GM12878 (cell line): ENCODE measurements around the gene C1QTNF3. TPM values are rescaled to one million over a fixed set of nuclear protein-coding genes. Genes with fewer than 3 reads are reported as not detected.

ENCODE experiments used
- ATAC-seq: fragments of 200-7000 bp; cut with Tn5 transposase; 3 replicates; pipeline ENCODE4 v1.9.1; 2020; ENCODE audit warnings: mild to moderate bottlenecking, moderate library complexity
- BruUV-seq: library from RNA; stranded (reverse); fragments of 400-500 nt; replicated peaks from 2 replicates; lab custom pipeline; 2021; lab: Mats Ljungman, UMichigan
- CTCF ChIA-PET: fragments of 300-600 bp; sonication (Branson Sonifier 250); formaldehyde crosslinking; extraction: SDS; loops from one replicate; lab custom pipeline; 2021; ENCODE audit warnings: inconsistent platforms; lab: Yijun Ruan, JAX
- POLR2A ChIA-PET: fragments of 350-600 bp; formaldehyde crosslinking; extraction: SDS; loops from one replicate; lab custom pipeline; 2021; ENCODE audit warnings: inconsistent platforms; lab: Charles Lee
- RAD21 ChIA-PET: fragments of 300-600 bp; sonication (Branson Sonifier 250); formaldehyde crosslinking; loops from one replicate; lab custom pipeline; 2023; ENCODE audit warnings: antibody characterized with exemption; ENCODE audit not compliant: unreplicated experiment; lab: Charles Lee
- SMC1A ChIA-PET: fragments of 300-600 bp; sonication (Branson Sonifier 250); formaldehyde crosslinking; loops from one replicate; lab custom pipeline; 2023; ENCODE audit not compliant: unreplicated experiment, uncharacterized antibody; lab: Charles Lee
- DNase-seq: peaks from one replicate; pipeline ENCODE4 v3.0.0-alpha.2; 2011; ENCODE audit warnings: low read depth, low spot score
- FAIRE-seq: peaks from 3 replicates; lab custom pipeline; 2011; peaks lifted over from hg19 to GRCh38; lab: Jason Lieb, UNC
- H2AFZ ChIP-seq: 2 replicates; pipeline ENCODE4 v1.6.0; 2011; ENCODE audit warnings: low read depth, low read length, control low read depth; ENCODE audit not compliant: control insufficient read depth
- H3K27ac ChIP-seq: 2 replicates; pipeline ENCODE4 v1.5.1; 2011; ENCODE audit warnings: control low read depth; ENCODE audit not compliant: control insufficient read depth, insufficient read depth
- H3K27me3 ChIP-seq, 2 experiments: replicated peaks in 1 of 2; 2 replicates each; pipeline versions ENCODE4 v1.6.0 to v1.6.1; 2011; ENCODE audit warnings: low read length in 1 of 2; ENCODE audit not compliant: control insufficient read depth in 2 of 2, insufficient read depth in 2 of 2
- H3K36me3 ChIP-seq, 2 experiments: 2 replicates each; pipeline ENCODE4 v1.5.1; 2011; ENCODE audit warnings: low read length in 1 of 2; ENCODE audit not compliant: control insufficient read depth in 2 of 2, insufficient read depth in 2 of 2
- H3K4me1 ChIP-seq: 2 replicates; pipeline ENCODE4 v1.6.1; 2011; ENCODE audit warnings: mild to moderate bottlenecking, low read length, moderate library complexity, mixed read lengths; ENCODE audit not compliant: control insufficient read depth, insufficient read depth
- H3K4me2 ChIP-seq: 2 replicates; pipeline ENCODE4 v1.6.0; 2011; ENCODE audit warnings: control low read depth; ENCODE audit not compliant: control insufficient read depth, insufficient read depth
- H3K4me3 ChIP-seq: fragments of 200-600 bp; sonication (generic); 2 replicates; pipeline ENCODE4 v1.5.1; 2016
- H3K79me2 ChIP-seq: 2 replicates; pipeline ENCODE4 v1.6.0; 2011; ENCODE audit warnings: low read length; ENCODE audit not compliant: control insufficient read depth, insufficient read depth
- H3K9ac ChIP-seq: 2 replicates; pipeline ENCODE4 v1.8.0; 2011; ENCODE audit warnings: low read length, control low read depth, mixed read lengths; ENCODE audit not compliant: control insufficient read depth, insufficient read depth
- H3K9me3 ChIP-seq: replicated peaks from 3 replicates; pipeline ENCODE4 v1.5.1; 2011; ENCODE audit warnings: mild to moderate bottlenecking, low read length; ENCODE audit not compliant: control insufficient read depth, insufficient read depth
- H4K20me1 ChIP-seq: 2 replicates; pipeline ENCODE4 v1.6.0; 2011; ENCODE audit not compliant: control insufficient read depth, insufficient read depth
- BCL11A ChIP-seq: IDR thresholded peaks from 2 replicates; pipeline ENCODE4 v1.6.1; 2011; ENCODE audit warnings: low read depth, low read length
- CHD1 ChIP-seq: IDR thresholded peaks from 2 replicates; pipeline ENCODE4 v1.6.1; 2012; ENCODE audit warnings: low read depth, low read length, improper control_type of control experiment
- E4F1 ChIP-seq: fragments of 450-650 bp; IDR thresholded peaks from 2 replicates; pipeline ENCODE4 v1.6.1; 2018; ENCODE audit warnings: borderline replicate concordance, mild to moderate bottlenecking; ENCODE audit not compliant: partially characterized antibody
- EED ChIP-seq: sonication (generic); IDR thresholded peaks from 2 replicates; pipeline ENCODE4 v1.6.1; 2016; ENCODE audit warnings: antibody characterized with exemption, low read depth
- ESRRA ChIP-seq: IDR thresholded peaks from 2 replicates; pipeline ENCODE4 v1.6.1; 2012; ENCODE audit warnings: mild to moderate bottlenecking, low read length, improper control_type of control experiment
- GATAD2B ChIP-seq: fragments of 450-650 bp; conservative IDR thresholded peaks from 2 replicates; pipeline ENCODE4 v1.6.1; 2017; ENCODE audit warnings: low read depth, mild to moderate bottlenecking, moderate library complexity
- JUND ChIP-seq: IDR thresholded peaks from 2 replicates; pipeline ENCODE4 v1.6.1; 2012; ENCODE audit warnings: low read depth, mild to moderate bottlenecking, low read length, improper control_type of control experiment, moderate library complexity
- NR2C2 ChIP-seq: IDR thresholded peaks from 2 replicates; pipeline ENCODE4 v1.6.1; 2011; ENCODE audit warnings: borderline replicate concordance, low read depth; ENCODE audit not compliant: control insufficient read depth, insufficient read length
- PAX5 ChIP-seq: IDR thresholded peaks from 2 replicates; pipeline ENCODE4 v1.6.1; 2011; ENCODE audit warnings: low read depth, low read length, borderline replicate concordance
- POU2F2 ChIP-seq: IDR thresholded peaks from 3 replicates; pipeline ENCODE4 v1.6.1; 2011; ENCODE audit warnings: low read depth, mild to moderate bottlenecking, low read length, borderline replicate concordance
- SMAD1 ChIP-seq: fragments of 450-650 bp; IDR thresholded peaks from 2 replicates; pipeline ENCODE4 v1.6.1; 2018; ENCODE audit warnings: mild to moderate bottlenecking, low read depth; ENCODE audit not compliant: partially characterized antibody
- SREBF1 ChIP-seq: IDR thresholded peaks from 2 replicates; pipeline ENCODE4 v1.6.1; 2012; ENCODE audit warnings: mild to moderate bottlenecking, low read length
- SRF ChIP-seq, 2 experiments: IDR thresholded peaks; 2 replicates each; pipeline ENCODE4 v1.6.1; 2011; ENCODE audit warnings: low read depth in 2 of 2, low read length in 2 of 2, mild to moderate bottlenecking in 1 of 2, moderate library complexity in 1 of 2
- STAT3 ChIP-seq: IDR thresholded peaks from 2 replicates; pipeline ENCODE4 v1.6.1; 2011; ENCODE audit warnings: low read depth, low read length, improper control_type of control experiment
- ZNF384 ChIP-seq: IDR thresholded peaks from 2 replicates; pipeline ENCODE4 v1.6.1; 2012; ENCODE audit warnings: low read depth, mild to moderate bottlenecking, low read length, improper control_type of control experiment, borderline replicate concordance
- WGBS: methylation state at CpG from one replicate; pipeline ENCODE4 v1.1.6; 2016; ENCODE audit warnings: low lambda C conversion rate; ENCODE audit not compliant: insufficient replicate concordance, insufficient coverage; ENCODE audit errors: missing lambda C conversion rate; 5-methylcytosine and 5-hydroxymethylcytosine counted together
- in situ Hi-C: fragments of 300-500 bp; cut with MboI; formaldehyde crosslinking; loops from 9 replicates; pipeline ENCODE4 v1.14.3; 2018; ENCODE audit warnings: mixed read lengths
- intact Hi-C: fragments of 100-400 bp; cut with micrococcal nuclease; formaldehyde crosslinking; loops from one replicate; pipeline ENCODE4 v1.14.2; 2022; ENCODE audit not compliant: unreplicated experiment
- polyA plus RNA-seq, 11 experiments: library from polyadenylated mRNA; depleted of rRNA in 4 of 11; unstranded in 6 of 11; stranded (reverse) in 5 of 11; fragments of >200 nt; fragmentation: Nextera tagmentation in 4 of 11; fragmentation: Illumina TruSeq in 1 of 11; extraction: Ambion mirVana in 4 of 11; extraction: Trizol in 1 of 11; gene quantifications; 1 replicate in 1 of 11; 2 replicates in 10 of 11; pipeline versions ENCODE4 v1.2.1 to v1.2.3, GENCODE V29; 2011 to 2016; ENCODE audit warnings: inconsistent platforms in 2 of 11, missing spikeins in 2 of 11, low read depth in 1 of 11
- total RNA-seq, 4 experiments: library from RNA; depleted of rRNA in 3 of 4; stranded (reverse); fragments of >200 nt in 3 of 4; fragmentation: Illumina TruSeq in 1 of 4; extraction: Trizol in 1 of 4; gene quantifications; 2 replicates each; pipeline versions ENCODE4 v1.2.1 to v1.2.3, GENCODE V29; 2013 to 2021

The C1QTNF3 gene
- total and polyA plus RNA-seq, 10 of the 15 experiments (the other 5 are each of a cell fraction or from before 2014, with no cell fraction given) = 0.39 to 6.3 (median 1.3) TPM

DNA sequence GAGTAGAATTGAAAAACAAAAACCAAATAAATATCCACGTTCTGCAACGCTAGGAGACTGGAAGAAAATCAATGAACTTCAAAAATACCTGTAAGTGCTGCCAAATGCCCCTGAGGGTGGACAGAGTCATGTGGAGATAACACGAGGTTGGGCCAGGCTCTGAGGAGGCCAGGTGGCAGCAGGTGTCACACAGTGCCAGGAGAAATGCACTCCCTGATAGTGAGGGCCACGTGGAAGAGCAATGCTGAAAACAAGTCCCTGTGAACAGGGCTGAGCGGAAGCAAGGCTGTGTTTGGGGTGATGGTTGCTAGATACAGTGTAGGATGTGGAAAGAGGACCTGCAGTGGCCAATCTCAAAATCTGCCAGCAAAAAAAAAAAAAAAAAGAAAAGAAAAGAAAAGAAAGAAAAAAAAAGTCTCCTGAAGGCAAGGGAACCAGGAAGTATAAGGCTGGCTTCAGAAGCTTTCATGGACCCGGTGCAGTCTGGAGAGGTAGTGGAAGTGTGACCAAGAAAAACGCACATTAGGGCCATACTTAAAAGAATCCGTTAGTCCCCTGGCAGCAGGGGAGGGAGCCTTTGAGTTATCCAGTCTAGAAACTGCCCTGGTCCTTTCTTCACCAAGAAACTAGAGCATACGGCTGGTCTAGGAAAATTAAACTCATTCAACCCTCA is 16.8 kb downstream of the C1QTNF3 start:
- no peaks in the 10 kb centered on the region for H4K20me1 ChIP-seq

More for the DNA sequence above, 16.8 kb downstream of the C1QTNF3 start:
- FAIRE-seq (no peak), DNase-seq (no peak)
- RAD21 ChIA-PET = no interaction called here
- no peak for TF ChIP-seq ZNF384
- TF ChIP-seq SRF (IDR thresholded peaks at IDR 0.05; ENCODE audit: low read depth in 2 of 2, low read length in 2 of 2) = no peak
- TF ChIP-seq BCL11A = no peak
- TF ChIP-seq STAT3 = no peak
- TF ChIP-seq GATAD2B = no peak
- TF ChIP-seq EED = no peak
- TF ChIP-seq SMAD1 = no peak
- TF ChIP-seq E4F1 = no peak
- no peak for TF ChIP-seq JUND
- TF ChIP-seq CHD1 = no peak
- TF ChIP-seq ESRRA = no peak
- no peak for TF ChIP-seq POU2F2
- no peak for TF ChIP-seq SREBF1
- no peak for TF ChIP-seq PAX5
- no peak for TF ChIP-seq NR2C2
- TF ChIP-seq, all 136 proteins: peak for 0
- in situ Hi-C loops (no loop called here), intact Hi-C loops (no loop called here)
- Histone ChIP-seq H2AFZ (no peak overlapping the region), H3K9me3 (no peaks in the 10 kb centered on the region), H3K4me1 (peaks cover 6% of the 10 kb centered on the region; the same call in 1 of the 2 replicates), H3K27ac (no peak overlapping the region), H3K36me3 (no peaks in the 10 kb centered on the region), H3K4me3 (no peak overlapping the region), H3K27me3 (no peaks in the 10 kb centered on the region), H3K79me2 (no peaks in the 10 kb centered on the region), H3K9ac (no peak overlapping the region), H3K4me2 (no peak overlapping the region)
- WGBS = 77% methylated on average over 9 of the region's 9 CpGs
- ChIA-PET POLR2A (no interaction called here), SMC1A (interaction anchor here (0.8 kb wide), 1 partner anchor 23 kb away, joined by 3 read pairs; no protein-coding TSS in a partner anchor), CTCF (no interaction called here)
- ATAC-seq = no peak
- BruUV-seq = no TSS peak
